ENCODE data around the gene STMND1. TPM values are rescaled to one million over a fixed set of nuclear protein-coding genes. Genes with fewer than 3 reads are reported as not detected.

STMND1 gene
- total RNA-seq, 1 donor from 2014 or later, result not detected

- Mint-ChIP-seq H3K9me3 (ENCODE audit: low read depth) (no peaks in the 10 kb centered on the region), H3K4me1 (ENCODE audit: low read depth) (peaks cover 28% of the 10 kb centered on the region), H3K36me3 (ENCODE audit: low read depth) (no peaks in the 10 kb centered on the region), H3K4me3 (ENCODE audit: unreplicated experiment) (no peak overlapping the region), H3K27me3 (ENCODE audit: low read depth) (peaks cover 10% of the 10 kb centered on the region), H3K27ac (ENCODE audit: unreplicated experiment) (no peak overlapping the region)
- no peak for TF ChIP-seq CTCF (IDR thresholded peaks at IDR 0.05)
- no peak for DNase-seq (ENCODE audit: low spot score)
These were observed 3.3 kb upstream of the STMND1 start for GRCh38 chr6:17098538-17098937.

GRCh38 chr6:17099401-17100059 lies 2.3 kb upstream of the STMND1 start:
- TF ChIP-seq CTCF (IDR thresholded peaks at IDR 0.05), result no peak
- H3K27ac Mint-ChIP-seq (ENCODE audit: unreplicated experiment), result no peak overlapping the region
- H3K27me3 Mint-ChIP-seq (ENCODE audit: low read depth), result peaks cover 13% of the 10 kb centered on the region
- no peaks in the 10 kb centered on the region for H3K9me3 Mint-ChIP-seq (ENCODE audit: low read depth)
- H3K36me3 Mint-ChIP-seq (ENCODE audit: low read depth), result no peaks in the 10 kb centered on the region
- no peak overlapping the region for H3K4me3 Mint-ChIP-seq (ENCODE audit: unreplicated experiment)
- no peak for DNase-seq (ENCODE audit: low spot score)
- H3K4me1 Mint-ChIP-seq (ENCODE audit: low read depth), result peaks cover 28% of the 10 kb centered on the region

GRCh38 chr6:17100806-17101205 lies 1.0 kb upstream of the STMND1 start:
- Mint-ChIP-seq H3K36me3 (ENCODE audit: low read depth) (no peaks in the 10 kb centered on the region), H3K4me3 (ENCODE audit: unreplicated experiment) (no peak overlapping the region), H3K27me3 (ENCODE audit: low read depth) (peaks cover 13% of the 10 kb centered on the region), H3K9me3 (ENCODE audit: low read depth) (no peaks in the 10 kb centered on the region), H3K4me1 (ENCODE audit: low read depth) (peaks cover 26% of the 10 kb centered on the region), H3K27ac (ENCODE audit: unreplicated experiment) (no peak overlapping the region)
- no peak for DNase-seq (ENCODE audit: low spot score)
- TF ChIP-seq CTCF (IDR thresholded peaks at IDR 0.05), result no peak

- peaks cover 13% of the 10 kb centered on the region for H3K27me3 Mint-ChIP-seq (ENCODE audit: low read depth)
- TF ChIP-seq CTCF (IDR thresholded peaks at IDR 0.05), result no peak
- peak overlapping the region; percentile 78 for H3K4me3 Mint-ChIP-seq (ENCODE audit: unreplicated experiment)
- H3K36me3 Mint-ChIP-seq (ENCODE audit: low read depth), result no peaks in the 10 kb centered on the region
- no peak overlapping the region for H3K27ac Mint-ChIP-seq (ENCODE audit: unreplicated experiment)
- no peaks in the 10 kb centered on the region for H3K9me3 Mint-ChIP-seq (ENCODE audit: low read depth)
- no peak for DNase-seq (ENCODE audit: low spot score)
- peaks cover 19% of the 10 kb centered on the region for H3K4me1 Mint-ChIP-seq (ENCODE audit: low read depth)
These were observed 514 bp downstream of the STMND1 start for GRCh38 chr6:17102258-17102870.

GRCh38 chr6:17103715-17104114 lies 1.9 kb downstream of the STMND1 start:
- no peak overlapping the region for H3K4me3 Mint-ChIP-seq (ENCODE audit: unreplicated experiment)
- no peak for DNase-seq (ENCODE audit: low spot score)
- peak; percentile 54 for TF ChIP-seq CTCF (IDR thresholded peaks at IDR 0.05)
- peaks cover 14% of the 10 kb centered on the region for H3K27me3 Mint-ChIP-seq (ENCODE audit: low read depth)
- H3K36me3 Mint-ChIP-seq (ENCODE audit: low read depth), result no peaks in the 10 kb centered on the region
- no peaks in the 10 kb centered on the region for H3K9me3 Mint-ChIP-seq (ENCODE audit: low read depth)
- peaks cover 16% of the 10 kb centered on the region for H3K4me1 Mint-ChIP-seq (ENCODE audit: low read depth)
- H3K27ac Mint-ChIP-seq (ENCODE audit: unreplicated experiment), result no peak overlapping the region
